ENCODE measurements around the gene PRRT1B.
A peak's percentile ranks its signal among the peaks of the same experiment; 100 is the strongest.

Gene PRRT1B

GRCh38 chr9:131582466-131583336 lies 37.4 kb downstream of the PRRT1B start:
- DNase-seq, result no peak

GRCh38 chr9:131583337-131583645 lies 38.0 kb downstream of the PRRT1B start:
- no peak for DNase-seq

GRCh38 chr9:131583836-131584555 lies 38.7 kb downstream of the PRRT1B start:
- DNase-seq, result no peak

GRCh38 chr9:131584858-131585257 lies 39.5 kb downstream of the PRRT1B start:
- DNase-seq, result no peak

GRCh38 chr9:131585375-131585774 lies 40.1 kb downstream of the PRRT1B start:
- peak; percentile 31 for DNase-seq

GRCh38 chr9:131587331-131587730 lies 42.0 kb downstream of the PRRT1B start:
- DNase-seq, result no peak

- no peak for DNase-seq
Measured at GRCh38 chr9:131587906-131588305, 42.6 kb downstream of the PRRT1B start.

GRCh38 chr9:131588396-131588795 lies 43.1 kb downstream of the PRRT1B start:
- no peak for DNase-seq

GRCh38 chr9:131589124-131589711 lies 43.9 kb downstream of the PRRT1B start:
- no peak for DNase-seq

GRCh38 chr9:131589993-131590392 lies 44.7 kb downstream of the PRRT1B start:
- no peak for DNase-seq

- DNase-seq, result no peak
Measured at GRCh38 chr9:131590449-131590848, 45.1 kb downstream of the PRRT1B start.

GRCh38 chr9:131590907-131591844 lies 45.9 kb downstream of the PRRT1B start:
- peak; percentile 82 for DNase-seq

GRCh38 chr9:131591845-131592208 lies 46.5 kb downstream of the PRRT1B start:
- DNase-seq, result no peak

GRCh38 chr9:131593091-131593820 lies 47.9 kb downstream of the PRRT1B start:
- DNase-seq, result no peak

- DNase-seq, result no peak
Measured at GRCh38 chr9:131593936-131594665, 48.8 kb downstream of the PRRT1B start.

GRCh38 chr9:131594906-131595665 lies 49.8 kb downstream of the PRRT1B start:
- DNase-seq, result no peak

- no peak for DNase-seq
Measured at GRCh38 chr9:131595696-131596429, 50.5 kb downstream of the PRRT1B start.

- no peak for DNase-seq
Measured at GRCh38 chr9:131596430-131596743, 51.1 kb downstream of the PRRT1B start.

GRCh38 chr9:131597246-131597645 lies 51.9 kb downstream of the PRRT1B start:
- no peak for DNase-seq

GRCh38 chr9:131598121-131598520 lies 52.8 kb downstream of the PRRT1B start:
- DNase-seq, result no peak
